HepG2 (cell line): Measurements from ENCODE around the gene BCL2L1. TPM values are rescaled to one million over a fixed set of nuclear protein-coding genes. Genes with fewer than 3 reads are reported as not detected.

Experiments
- ATAC-seq: fragments of 200-7000 bp; cut with Tn5 transposase; 3 replicates; pipeline ENCODE4 v1.9.1; 2020; ENCODE audit warnings: mild to moderate bottlenecking, moderate library complexity
- BruUV-seq: library from RNA; stranded (reverse); fragments of 400-500 nt; replicated peaks from 2 replicates; lab custom pipeline; 2021; lab: Mats Ljungman, UMichigan
- CTCF ChIA-PET: fragments of 300-600 bp; formaldehyde crosslinking; extraction: SDS; loops from one replicate; lab custom pipeline; 2021; ENCODE audit warnings: low total read pairs, inconsistent platforms, low intra/inter-chr PET ratio; lab: Yijun Ruan, JAX
- POLR2A ChIA-PET: fragments of 350-600 bp; sonication (Branson Sonifier 250); formaldehyde crosslinking; loops from one replicate; lab custom pipeline; 2020; ENCODE audit warnings: antibody characterized with exemption, inconsistent platforms; lab: Yijun Ruan, JAX
- DNase-seq: peaks from one replicate; pipeline ENCODE4 v3.0.0-alpha.2; 2015; ENCODE audit warnings: low spot score
- FAIRE-seq: peaks from 3 replicates; lab custom pipeline; 2011; peaks lifted over from hg19 to GRCh38; lab: Jason Lieb, UNC
- H2AFZ ChIP-seq: one replicate; pipeline ENCODE4 v1.6.1; 2011; ENCODE audit warnings: low read length, inconsistent platforms
- H3K27ac ChIP-seq: fragments of 300-600 bp; 3 replicates; pipeline ENCODE4 v1.8.0; 2011; ENCODE audit warnings: mixed run types, mild to moderate bottlenecking, mixed read lengths, low read length, inconsistent platforms; ENCODE audit not compliant: insufficient read depth; ENCODE audit errors: extremely low read length
- H3K27me3 ChIP-seq, 2 experiments: fragments of 200-600 bp in 1 of 2; 2 replicates in 1 of 2; 3 replicates in 1 of 2; pipeline versions ENCODE4 v1.6.0 to v1.8.0; 2011; ENCODE audit warnings: low read length in 2 of 2, mild to moderate bottlenecking in 2 of 2, moderate library complexity in 2 of 2, inconsistent platforms in 1 of 2; ENCODE audit not compliant: insufficient read depth in 2 of 2, control insufficient read depth in 1 of 2
- H3K36me3 ChIP-seq, 2 experiments: fragments of 200-600 bp in 1 of 2; replicated peaks in 1 of 2; 2 replicates in 1 of 2; 3 replicates in 1 of 2; pipeline versions ENCODE4 v1.5.1 to v1.8.0; 2011; ENCODE audit warnings: low read length in 2 of 2, inconsistent platforms in 1 of 2; ENCODE audit not compliant: insufficient read depth in 2 of 2, control insufficient read depth in 1 of 2
- H3K4me1 ChIP-seq: 2 replicates; pipeline ENCODE4 v1.5.1; 2012; ENCODE audit warnings: low read length, inconsistent platforms; ENCODE audit not compliant: insufficient read depth
- H3K4me2 ChIP-seq: 2 replicates; pipeline ENCODE4 v1.6.0; 2011; ENCODE audit warnings: low read depth, low read length, inconsistent platforms
- H3K4me3 ChIP-seq, 3 experiments: fragments of 200-600 bp in 1 of 3; sonication (generic), shearing (Covaris generic) in 1 of 3; replicated peaks in 1 of 3; 2 replicates each; pipeline ENCODE4 v1.5.1; 2011 to 2016; ENCODE audit warnings: low read length in 3 of 3, inconsistent platforms in 2 of 3, low read depth in 2 of 3, mild to moderate bottlenecking in 2 of 3, control low read depth in 1 of 3, mixed read lengths in 1 of 3; ENCODE audit not compliant: insufficient read depth in 1 of 3
- H3K79me2 ChIP-seq: one replicate; pipeline ENCODE4 v1.6.1; 2011; ENCODE audit warnings: low read length, inconsistent platforms; ENCODE audit not compliant: insufficient read depth
- H3K9ac ChIP-seq: 2 replicates; pipeline ENCODE4 v1.6.0; 2011; ENCODE audit warnings: mild to moderate bottlenecking, low read depth, low read length, inconsistent platforms; ENCODE audit not compliant: insufficient read depth
- H3K9me3 ChIP-seq: 2 replicates; pipeline ENCODE4 v1.5.1; 2012; ENCODE audit warnings: mild to moderate bottlenecking, low read length
- H4K20me1 ChIP-seq: 2 replicates; pipeline ENCODE4 v1.6.0; 2011; ENCODE audit warnings: inconsistent platforms, mild to moderate bottlenecking, low read length, moderate library complexity; ENCODE audit not compliant: insufficient read depth
- AGO2 ChIP-seq: fragments of 200-400 bp; formaldehyde crosslinking; optimal IDR thresholded peaks from 2 replicates; pipeline ENCODE3; 2017; ENCODE audit warnings: mild to moderate bottlenecking, low read depth, low read length, moderate library complexity
- EED ChIP-seq: sonication (generic); formaldehyde crosslinking; IDR thresholded peaks from 2 replicates; pipeline ENCODE4 v1.5.0; 2020; ENCODE audit warnings: mild to moderate bottlenecking, missing genetic modification reagents
- HBP1 ChIP-seq: IDR thresholded peaks from 2 replicates; pipeline ENCODE4 v1.6.1; 2016; ENCODE audit warnings: low read depth, control low read depth
- KLF9 ChIP-seq: IDR thresholded peaks from 2 replicates; pipeline ENCODE4 v1.6.1; 2016; ENCODE audit warnings: low read depth
- POLR2A ChIP-seq, 2 experiments: IDR thresholded peaks; 2 replicates each; pipeline ENCODE4 v1.6.1; 2011; ENCODE audit warnings: low read depth in 2 of 2, low read length in 2 of 2, mild to moderate bottlenecking in 1 of 2, moderate library complexity in 1 of 2; ENCODE audit not compliant: insufficient read depth in 1 of 2
- RBFOX2 ChIP-seq: fragments of 200-400 bp; formaldehyde crosslinking; IDR thresholded peaks from 2 replicates; pipeline ENCODE4 v1.6.1; 2017; ENCODE audit warnings: low read depth, mild to moderate bottlenecking, low read length
- RBM22 ChIP-seq: fragments of 200-400 bp; formaldehyde crosslinking; optimal IDR thresholded peaks from 2 replicates; pipeline ENCODE3; 2017; ENCODE audit warnings: mild to moderate bottlenecking, low read length, moderate library complexity
- WGBS: methylation state at CpG from one replicate; pipeline ENCODE4 v1.1.6; 2017; ENCODE audit warnings: low lambda C conversion rate; 5-methylcytosine and 5-hydroxymethylcytosine counted together
- in situ Hi-C: cut with HindIII; loops from 2 replicates; pipeline ENCODE4 v1.10.0; 2017; ENCODE audit warnings: low pct_unique_long_range_greater_than_20kb; ENCODE audit not compliant: extremely low pct_ligation_motif_present
- intact Hi-C: fragments of 100-400 bp; cut with micrococcal nuclease; formaldehyde crosslinking; loops from one replicate; pipeline ENCODE4 v1.10.0; 2022; ENCODE audit not compliant: unreplicated experiment
- polyA plus RNA-seq, 8 experiments: library from polyadenylated mRNA; depleted of rRNA in 3 of 8; stranded (reverse) in 7 of 8; unstranded in 1 of 8; fragments of >200 nt; fragmentation: Illumina TruSeq in 4 of 8; extraction: Trizol in 4 of 8; gene quantifications; 2 replicates each; pipeline versions ENCODE4 v1.2.1 to v1.2.3, GENCODE V29; 2011 to 2016; ENCODE audit warnings: low read depth in 4 of 8, missing spikeins in 1 of 8, mixed read lengths in 1 of 8; ENCODE audit not compliant: insufficient read depth in 1 of 8
- total RNA-seq, 5 experiments: library from RNA; depleted of rRNA; stranded (reverse); fragments of >200 nt; fragmentation: Illumina TruSeq; extraction: Trizol; gene quantifications; 2 replicates each; pipeline ENCODE4 v1.2.3, GENCODE V29; 2016; ENCODE audit warnings: low read depth in 1 of 5

BCL2L1 gene
- total and polyA plus RNA-seq, 2 of the 13 experiments (the other 11 are each of a cell fraction or from before 2014, with no cell fraction given), result 164 to 258 TPM

- no peak overlapping the region for H3K9ac ChIP-seq
- no TSS peak for BruUV-seq
- H3K27ac ChIP-seq, result no peak overlapping the region
- POLR2A ChIA-PET, result interaction anchor here (0.5 to 28.1 kb wide), 6 partner anchors 9 to 27 kb away, joined by 3 to 2822 read pairs (median 9); partner anchors contain the start of gene BCL2L1
- in situ Hi-C loops (no loop called here), intact Hi-C loops (no loop called here)
- ATAC-seq (no peak), DNase-seq (no peak), FAIRE-seq (no peak)
- H3K9me3 ChIP-seq, result no peaks in the 10 kb centered on the region
- CTCF ChIA-PET, result no interaction called here
- H3K4me1 ChIP-seq, result peaks cover 71% of the 10 kb centered on the region
- no peak for TF ChIP-seq HBP1 (CRISPR knock-in tag)
- peak; percentile 48 for TF ChIP-seq AGO2
- TF ChIP-seq POLR2A (IDR thresholded peaks at IDR 0.05; ENCODE audit: insufficient read depth in 1 of 2, low read depth in 2 of 2, low read length in 2 of 2), result 0 out of 4 replicates have a peak, but pooled peaks of 1 of the 2 experiments have one; percentile 22
- no peak for TF ChIP-seq EED (CRISPR knock-in tag)
- TF ChIP-seq RBM22, result peak; percentile 78
- H4K20me1 ChIP-seq, result peaks cover 17% of the 10 kb centered on the region; the same call in 1 of the 2 replicates
- peaks cover 51 to 84% of the 10 kb centered on the region in 2 experiments for H3K36me3 ChIP-seq
- no peak overlapping the region for H2AFZ ChIP-seq
- WGBS, result 98% methylated on average over 3 of the region's 3 CpGs
- H3K4me3 ChIP-seq, result no peak overlapping the region
- no peak overlapping the region for H3K4me2 ChIP-seq
- H3K79me2 ChIP-seq, result peaks cover 88% of the 10 kb centered on the region
- no peaks in the 10 kb centered on the region for H3K27me3 ChIP-seq
These were observed 34.9 kb downstream of the BCL2L1 start for GRCh38 chr20:31687777-31688176.

- ATAC-seq, result no peak
These were observed 36.6 kb downstream of the BCL2L1 start for GRCh38 chr20:31685853-31686643.

More at GRCh38 chr20:31685853-31686643, 36.6 kb downstream of the BCL2L1 start:
- H3K79me2 ChIP-seq, result peaks cover 88% of the 10 kb centered on the region
- 94% methylated on average over 2 of the region's 2 CpGs for WGBS
- H2AFZ ChIP-seq, result no peak overlapping the region
- H3K4me1 ChIP-seq, result peaks cover 73% of the 10 kb centered on the region
- no peak for FAIRE-seq
- no peaks in the 10 kb centered on the region for H3K9me3 ChIP-seq
- peak overlapping the region; percentile 0 for H3K27ac ChIP-seq
- H3K27me3 ChIP-seq, result no peaks in the 10 kb centered on the region
- ChIA-PET CTCF (no interaction called here), POLR2A (interaction anchor here (3.4 to 20.7 kb wide), 3 partner anchors 11 to 28 kb away, joined by 22 to 643 read pairs (median 317); partner anchors contain the start of gene BCL2L1)
- TF ChIP-seq RBFOX2 (0 out of 2 replicates have a peak, but pooled peaks have one; percentile 0), KLF9 (CRISPR knock-in tag) (no peak)
- peaks cover 54 to 85% of the 10 kb centered on the region in 2 experiments for H3K36me3 ChIP-seq
- intact Hi-C loops, result no loop called here
- no peak overlapping the region for H3K9ac ChIP-seq
- H3K4me3 ChIP-seq, result no peak overlapping the region
- TSS peak; percentile 15 for BruUV-seq
- no peak overlapping the region for H3K4me2 ChIP-seq
- H4K20me1 ChIP-seq, result peaks cover 21% of the 10 kb centered on the region; the same call in 1 of the 2 replicates
- DNase-seq, result no peak
- in situ Hi-C loops, result no loop called here
